NCI-H69 (cell line): ENCODE results near the gene PARP16.

Source experiments
- DNase-seq: peaks from one replicate; lab custom pipeline; 2025; lab: John Stamatoyannopoulos, UW

PARP16 gene

DNA sequence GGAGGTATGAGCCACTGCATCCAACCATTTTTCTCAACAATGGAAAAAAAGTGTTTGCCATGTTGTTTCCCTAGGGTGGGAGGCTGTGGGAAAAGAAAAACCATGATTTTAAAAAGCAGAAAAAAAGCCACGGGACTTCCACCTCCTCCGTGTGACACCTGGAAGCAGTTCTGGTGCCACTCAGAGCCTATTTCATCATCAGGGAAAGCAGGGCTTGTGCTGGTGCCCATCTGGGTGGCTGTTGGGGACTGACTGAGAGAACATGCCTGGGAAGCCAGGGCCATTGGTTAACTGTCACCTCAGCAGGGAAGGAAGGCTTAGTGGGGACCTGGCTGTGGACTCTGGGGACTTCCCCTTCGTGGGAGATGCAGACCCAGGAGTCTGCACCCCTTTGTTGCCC is 25.1 kb upstream of the PARP16 start:
- no peak for DNase-seq

DNA sequence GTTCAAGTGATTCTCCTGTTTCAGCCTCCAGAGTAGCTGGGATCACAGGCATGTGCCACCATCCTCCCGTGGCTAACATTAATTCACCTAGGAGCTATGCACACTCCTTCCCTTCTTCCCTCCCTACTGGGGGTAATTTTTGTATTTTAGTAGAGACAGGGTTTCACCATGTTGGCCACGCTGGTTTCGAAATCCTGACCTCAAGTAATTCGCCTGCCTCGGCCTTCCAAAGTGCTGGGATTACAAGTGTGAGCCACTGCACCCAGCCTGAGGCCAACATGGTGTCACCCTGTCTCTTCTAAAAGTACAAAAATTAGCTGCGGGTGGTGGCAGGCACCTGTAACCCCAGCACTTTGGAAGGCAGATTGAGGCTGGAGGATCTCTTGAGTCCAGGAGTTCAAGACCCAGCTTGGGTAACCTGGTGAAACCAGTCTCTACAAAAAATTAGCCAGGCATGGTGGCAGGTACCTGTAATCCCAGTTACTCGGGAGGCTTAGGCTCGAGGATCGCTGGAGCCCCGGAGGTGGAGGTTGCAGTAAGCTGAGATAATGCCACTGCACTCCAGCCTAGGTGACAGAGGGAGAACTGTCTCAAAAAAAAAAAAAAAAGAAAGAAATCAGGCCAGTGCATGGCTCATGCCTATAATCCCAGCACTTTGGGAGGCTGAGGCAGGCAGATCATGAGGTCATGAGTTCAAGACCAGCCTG is 23.9 kb upstream of the PARP16 start:
- DNase-seq: no peak

DNA sequence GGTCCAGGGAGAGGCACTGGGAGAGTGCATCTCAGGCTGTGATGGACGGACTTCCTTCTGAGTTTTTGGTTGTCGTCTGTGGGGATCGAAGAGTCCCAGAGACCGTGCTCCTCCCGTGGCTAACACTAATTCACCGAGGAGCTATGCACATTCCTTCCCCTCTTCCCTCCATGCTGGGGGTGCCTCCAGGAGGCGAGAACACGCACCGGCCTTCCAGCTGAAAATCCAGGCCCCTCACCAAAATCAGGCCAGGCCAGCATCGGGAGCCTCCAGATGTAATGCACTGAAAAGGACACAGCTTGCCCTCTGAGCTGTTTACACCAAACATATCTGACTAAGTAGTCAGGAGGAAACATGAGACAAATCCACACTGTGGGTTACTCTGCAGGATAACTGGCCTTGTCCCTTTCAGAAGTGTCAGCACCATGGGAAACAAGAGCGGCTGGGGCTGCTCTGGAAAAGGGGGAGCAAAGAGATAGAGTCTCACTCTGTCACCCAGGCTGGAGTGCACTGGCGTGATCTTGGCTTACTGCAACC is 23.3 kb upstream of the PARP16 start:
- DNase-seq: no peak

DNA sequence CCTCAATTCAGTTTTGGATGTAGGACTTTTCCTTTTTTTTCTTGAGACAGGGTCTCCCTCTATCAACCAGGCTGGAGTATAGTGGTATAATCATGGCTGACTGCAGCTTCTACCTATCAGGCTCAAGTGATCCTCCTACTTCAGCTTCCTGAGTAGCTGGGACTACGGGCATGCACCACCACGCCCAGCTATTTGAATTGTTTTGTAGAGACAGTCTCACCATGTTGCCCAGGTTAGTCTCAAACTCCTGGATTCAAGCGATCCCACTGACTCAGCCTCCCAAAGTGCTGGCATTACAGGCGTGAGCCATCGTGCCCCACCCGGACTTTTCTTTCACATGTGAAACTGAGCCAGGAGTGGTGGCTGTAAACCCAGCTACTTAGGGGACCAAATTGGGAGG is 21.3 kb upstream of the PARP16 start:
- DNase-seq: no peak

DNA sequence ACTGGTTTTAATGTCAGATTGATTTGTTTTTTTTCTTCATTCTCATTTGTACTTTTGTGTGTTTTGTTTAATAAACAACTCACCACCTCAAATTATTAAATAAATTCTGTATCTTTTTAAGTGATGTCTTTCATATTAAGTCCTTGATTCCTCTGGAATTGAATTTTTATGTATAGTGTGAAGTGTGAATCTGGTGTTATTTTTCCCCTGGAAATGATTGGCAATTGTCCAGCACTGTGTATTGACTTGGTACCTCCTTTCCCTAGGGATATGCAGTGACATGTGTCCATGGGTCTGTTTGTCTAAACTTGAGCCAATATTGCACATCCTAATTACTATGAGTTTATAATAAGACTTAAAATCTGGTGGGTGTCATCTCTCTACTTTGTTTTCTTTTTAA is 19.9 kb upstream of the PARP16 start:
- DNase-seq: peak; percentile 68

DNA sequence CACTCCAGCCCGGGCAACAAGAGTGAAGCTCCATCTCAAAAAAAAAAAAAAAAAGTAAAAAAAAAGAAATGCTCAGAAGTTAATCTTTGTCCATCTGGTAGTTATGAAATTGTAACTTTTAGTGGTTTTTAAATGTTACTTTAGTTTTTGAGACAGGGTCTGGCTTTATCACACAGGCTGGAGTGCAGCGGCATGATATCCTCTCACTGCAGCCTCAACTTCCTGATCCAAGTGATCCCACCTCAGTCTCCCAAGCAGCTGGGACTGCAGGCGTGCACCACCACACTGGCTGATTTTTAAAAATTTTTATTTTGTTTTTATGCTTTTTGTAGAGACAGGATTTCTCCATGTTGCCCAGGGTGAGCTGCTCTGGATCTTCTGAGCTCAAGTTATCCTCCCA is 19.1 kb upstream of the PARP16 start:
- DNase-seq: no peak

DNA sequence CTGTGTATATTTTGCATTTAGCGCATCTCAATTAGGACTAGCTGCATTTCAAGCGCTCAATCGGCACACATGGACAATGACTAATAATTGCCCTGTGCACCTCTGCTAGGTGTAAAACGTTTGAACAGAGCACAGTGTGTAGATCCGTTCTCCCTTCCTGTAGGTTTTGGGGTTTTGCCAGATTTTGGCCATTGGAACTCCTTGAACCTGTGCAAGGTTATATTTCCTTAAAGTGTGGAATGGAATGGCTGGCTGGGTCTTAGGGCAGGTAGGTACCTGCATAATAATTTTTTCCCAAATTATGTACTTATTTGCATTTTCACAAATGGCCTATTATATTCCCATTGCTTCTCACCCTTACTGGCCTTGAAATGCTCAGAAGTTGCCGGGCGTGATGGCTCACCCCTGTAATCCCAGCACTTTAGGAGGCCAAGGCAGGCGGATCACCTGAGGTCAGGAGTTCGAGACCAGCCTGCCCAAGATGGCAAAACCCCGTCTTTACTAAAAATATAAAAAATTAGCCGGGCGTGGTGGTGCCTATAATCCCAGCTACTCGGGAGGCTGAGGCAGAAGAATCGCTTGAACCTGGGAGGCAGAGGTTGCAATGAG is 18.6 kb upstream of the PARP16 start:
- peak; percentile 95 for DNase-seq

DNA sequence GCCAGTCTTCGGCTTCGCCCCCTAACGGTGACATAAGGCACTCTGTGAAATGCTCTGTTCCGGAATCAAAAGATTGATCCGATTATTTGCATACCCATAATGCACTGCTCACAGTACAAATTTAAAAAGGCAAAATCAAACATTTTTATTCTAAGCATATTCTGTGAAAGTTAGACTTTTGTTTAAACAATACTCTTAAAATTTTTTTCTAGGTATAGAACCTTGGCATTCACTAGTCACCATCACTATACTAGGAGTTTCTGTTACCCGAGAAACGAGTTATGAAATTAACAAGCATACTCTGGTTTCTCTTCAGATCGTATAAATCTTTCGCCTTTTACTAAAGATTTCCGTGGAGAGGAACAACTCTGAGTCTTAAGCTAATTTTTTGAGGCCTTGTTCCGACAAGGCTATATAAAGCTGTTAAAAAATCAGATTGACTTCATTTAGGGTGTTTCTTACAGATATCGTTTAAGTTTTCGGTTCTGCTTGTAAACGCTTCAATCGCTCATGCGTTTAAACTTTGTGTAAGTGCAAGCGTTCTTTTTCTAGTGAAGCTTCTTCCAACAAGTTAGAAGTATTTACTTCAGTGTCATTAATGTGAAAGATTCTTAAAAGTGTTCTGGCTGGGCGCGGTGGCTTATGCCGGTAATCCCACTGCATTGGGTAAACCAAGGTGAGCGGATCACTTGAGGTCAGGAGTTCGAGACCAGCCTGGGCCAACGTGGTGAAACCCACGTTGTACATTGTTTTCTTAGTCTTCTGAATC is 17.9 kb upstream of the PARP16 start, which contains the start of gene RNU5B-1:
Gene RNU5B-1 (plus strand): TSS at position 297 of the 769 bp plus-strand sequence.
- peak; percentile 95 for DNase-seq

DNA sequence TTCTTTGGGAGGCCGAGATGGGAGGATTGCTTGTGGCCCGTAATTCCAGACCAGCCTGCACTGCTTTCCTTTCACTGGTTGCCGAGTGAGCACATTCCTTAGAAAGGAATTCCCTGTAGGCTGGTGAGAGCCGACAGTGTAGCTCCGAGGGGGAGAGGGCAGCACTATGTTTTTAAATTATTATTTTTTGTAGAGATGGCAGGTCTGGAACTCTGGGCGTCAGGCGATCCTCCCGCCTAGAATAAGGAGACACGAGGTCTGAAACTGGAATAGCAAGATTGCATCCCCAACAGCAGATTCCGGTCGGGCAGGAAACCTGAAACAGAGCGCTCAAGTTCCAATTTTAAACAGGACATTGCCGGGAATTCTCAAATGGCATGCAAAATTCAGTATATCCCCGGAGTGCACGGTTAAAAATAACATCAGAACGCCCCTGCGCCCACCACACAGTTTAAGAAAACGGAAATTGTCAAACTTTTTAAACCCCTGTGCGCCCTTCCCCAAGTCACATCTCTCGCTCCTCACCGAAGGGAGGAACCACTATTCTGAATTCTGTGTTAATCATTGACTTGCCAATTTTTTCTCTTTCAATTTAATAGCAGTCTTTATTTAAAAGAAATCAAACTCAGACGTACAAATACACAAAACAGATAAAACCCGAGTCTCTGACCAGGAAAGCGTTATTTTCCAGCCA is 17.2 kb upstream of the PARP16 start:
- DNase-seq: peak; percentile 79

DNA sequence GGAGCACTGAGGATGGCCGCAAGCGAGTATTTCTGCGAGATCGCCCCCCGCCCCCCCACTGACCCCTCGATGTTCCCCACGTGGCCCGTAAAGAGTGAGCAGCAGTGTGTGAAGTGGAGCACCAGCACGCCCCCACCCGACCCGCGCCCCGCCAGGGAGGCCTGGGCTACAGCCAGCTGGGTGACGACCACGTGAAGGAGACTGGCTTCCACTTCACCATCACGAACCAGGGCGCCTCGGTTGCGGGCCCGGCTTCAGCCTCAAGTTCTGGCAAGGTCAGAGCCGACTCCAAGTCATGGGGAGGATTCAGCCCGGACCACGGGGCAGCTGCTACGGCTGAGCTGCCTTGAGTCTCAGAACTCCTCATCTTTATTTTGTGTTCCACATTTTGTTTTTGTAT is 15.4 kb upstream of the PARP16 start:
- DNase-seq: no peak

DNA sequence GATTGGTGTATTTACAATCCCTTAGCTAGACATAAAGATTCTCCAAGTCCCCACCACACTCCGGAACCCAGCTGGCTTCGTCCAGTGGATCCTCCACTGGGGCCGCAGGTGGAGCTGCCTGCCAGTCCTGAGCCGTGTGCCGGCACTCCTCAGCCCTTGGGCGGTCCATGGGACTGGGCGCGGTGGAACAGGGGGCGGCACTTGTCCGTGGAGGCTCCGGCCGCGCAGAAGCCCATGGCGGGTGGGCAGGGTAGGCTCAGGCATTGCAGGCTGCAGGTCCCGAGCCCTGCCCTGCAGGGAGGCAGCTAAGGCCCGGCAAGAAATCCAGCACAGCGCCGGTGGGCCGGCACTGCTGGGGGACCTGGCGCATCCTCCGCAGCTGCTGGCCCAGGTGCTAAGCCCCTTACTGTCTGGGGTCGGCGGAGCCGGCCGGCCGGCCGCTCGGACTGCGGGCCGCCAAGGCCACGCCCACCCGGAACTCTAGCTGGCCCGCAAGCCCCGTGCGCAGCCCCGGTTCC is 14.3 kb upstream of the PARP16 start:
- DNase-seq: no peak

DNA sequence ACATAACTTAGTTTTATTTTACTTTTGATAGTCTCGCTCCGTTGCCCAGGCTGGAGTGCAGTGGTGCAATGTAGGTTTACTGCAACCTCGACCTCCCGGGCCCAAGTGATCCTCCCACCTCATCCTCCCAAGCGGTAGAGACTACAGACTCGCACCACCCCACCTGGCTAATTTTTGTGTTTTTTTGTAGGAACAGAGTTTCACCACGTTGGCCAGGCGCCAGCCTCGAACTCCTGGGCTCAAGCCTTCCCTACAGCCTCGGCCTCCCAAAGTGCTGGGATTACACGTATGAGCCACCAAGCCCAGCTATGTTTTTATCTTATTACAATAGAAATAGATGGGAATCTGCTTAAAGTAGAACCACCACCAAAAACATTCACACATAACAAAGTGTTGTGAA is 12.0 kb upstream of the PARP16 start:
- no peak for DNase-seq

DNA sequence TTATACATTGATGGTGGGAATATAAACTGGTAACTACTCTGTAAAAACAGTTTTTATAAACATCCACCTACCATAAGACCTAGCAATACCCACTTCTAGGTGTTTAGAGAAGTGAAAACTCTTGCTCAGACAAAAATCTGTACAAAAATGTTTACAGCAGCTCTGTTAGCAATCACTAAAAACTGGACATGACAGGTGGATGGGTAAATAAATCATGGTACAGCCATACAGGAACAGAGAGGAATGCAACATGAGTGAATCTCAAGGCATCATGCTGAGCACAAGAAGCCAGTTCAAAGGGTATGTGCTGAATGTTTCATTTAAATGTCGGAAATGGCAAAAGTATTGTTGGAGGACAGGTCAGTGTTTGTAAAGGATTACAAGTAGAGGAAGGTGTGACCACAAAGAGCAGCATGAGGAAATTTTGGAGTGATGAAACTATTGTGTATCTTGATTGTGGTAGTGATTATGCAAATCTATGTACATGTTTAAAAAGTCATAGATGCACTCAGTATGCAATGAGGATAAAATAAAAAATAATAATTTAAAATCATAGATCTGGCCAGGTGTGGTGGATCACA is 6.3 kb upstream of the PARP16 start:
- no peak for DNase-seq

DNA sequence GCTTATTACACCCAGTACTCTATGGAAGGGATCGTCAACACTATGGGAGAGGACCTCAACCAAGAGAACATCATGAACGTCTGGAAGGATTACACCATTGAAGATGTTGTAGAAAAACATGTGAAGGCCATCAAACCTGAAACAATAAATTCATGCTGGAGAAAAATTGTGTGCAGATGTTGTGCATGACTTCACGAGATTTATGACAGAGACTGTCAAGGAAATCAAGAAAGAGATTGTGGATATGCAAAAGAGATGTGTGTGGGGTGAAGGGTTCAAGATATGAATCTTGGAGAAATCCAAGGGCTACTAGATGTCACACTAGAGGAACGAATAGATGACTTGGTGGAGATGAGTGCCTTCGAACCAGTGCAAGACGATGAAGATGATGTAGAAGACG is 3.5 kb upstream of the PARP16 start:
- no peak for DNase-seq

DNA sequence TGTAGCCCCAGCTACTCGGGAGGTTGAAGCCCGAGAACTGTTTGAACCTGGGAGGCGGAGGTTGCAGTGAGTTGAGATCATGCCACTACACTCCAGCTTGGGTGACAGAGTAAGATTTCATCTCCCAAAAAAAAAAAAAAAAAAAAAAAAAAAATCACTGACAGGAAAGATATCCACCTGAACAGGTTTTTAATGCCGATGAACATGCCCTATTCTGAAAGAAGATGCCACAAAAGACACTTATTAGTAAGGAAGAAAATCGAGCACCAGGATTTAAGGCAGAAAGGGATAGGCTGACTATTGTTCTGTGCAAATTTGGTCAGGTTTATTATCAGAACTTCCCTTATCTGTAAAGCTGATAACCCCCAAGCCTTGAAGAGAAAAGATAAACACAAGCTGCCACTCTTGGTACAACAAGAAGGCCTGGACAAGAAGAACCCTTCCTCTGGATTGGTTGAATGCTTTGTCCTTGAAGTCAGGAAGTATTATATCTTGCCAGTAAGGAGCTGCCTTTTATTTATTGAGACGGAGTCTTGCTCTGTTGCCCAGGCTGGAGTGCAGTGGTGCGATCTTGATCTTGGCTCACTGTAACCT is 2.7 kb upstream of the PARP16 start:
- DNase-seq: no peak

DNA sequence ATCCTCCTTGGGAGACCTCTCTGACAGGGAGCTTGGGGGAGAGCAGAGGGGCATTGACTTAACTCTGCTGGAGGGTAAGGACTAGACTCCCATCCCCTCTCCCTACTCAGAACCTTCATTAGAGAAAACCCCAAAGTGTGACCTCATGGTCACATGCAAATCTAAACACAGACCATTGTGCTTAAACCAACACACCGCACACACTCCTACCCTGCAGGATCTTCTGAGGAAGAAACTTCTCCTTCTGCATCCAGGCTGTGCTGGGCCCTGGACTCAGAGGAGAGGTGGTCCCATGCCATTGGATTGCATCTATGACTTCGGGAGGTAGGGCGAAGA is 805 bp upstream of the PARP16 start:
- DNase-seq: peak; percentile 45

DNA sequence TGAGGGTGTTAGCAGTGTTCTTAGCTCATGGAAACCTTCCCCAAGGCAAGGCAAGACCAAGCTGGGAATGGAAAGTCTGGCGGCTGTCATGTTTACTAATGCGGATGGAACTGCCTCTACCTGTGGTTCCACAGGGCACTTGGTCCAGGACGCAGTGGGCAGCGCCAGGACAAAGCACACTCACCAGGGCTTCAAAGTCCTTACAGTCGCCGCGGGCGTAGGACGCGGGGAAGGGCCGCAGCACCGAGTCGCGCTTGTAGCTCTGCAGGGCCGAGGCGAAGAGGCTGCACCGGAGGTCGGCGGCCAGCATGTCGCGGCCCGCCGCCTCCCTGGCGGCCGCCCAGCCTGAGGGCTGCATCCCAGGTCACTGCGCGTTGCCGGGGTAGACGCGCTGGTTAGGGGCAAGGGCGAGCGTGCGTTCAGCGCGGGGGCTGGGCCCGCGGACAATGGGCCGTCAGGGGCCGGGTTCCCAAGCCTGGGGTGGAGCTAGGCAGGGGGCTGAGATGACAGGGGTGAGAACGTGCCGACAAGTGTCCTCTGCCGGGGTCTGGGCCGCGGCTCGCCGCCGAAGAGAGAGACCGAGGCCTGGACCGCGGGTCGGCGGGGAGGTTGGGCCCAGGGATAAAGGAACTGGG is 497 bp downstream of the PARP16 start:
- peak; percentile 80 for DNase-seq

DNA sequence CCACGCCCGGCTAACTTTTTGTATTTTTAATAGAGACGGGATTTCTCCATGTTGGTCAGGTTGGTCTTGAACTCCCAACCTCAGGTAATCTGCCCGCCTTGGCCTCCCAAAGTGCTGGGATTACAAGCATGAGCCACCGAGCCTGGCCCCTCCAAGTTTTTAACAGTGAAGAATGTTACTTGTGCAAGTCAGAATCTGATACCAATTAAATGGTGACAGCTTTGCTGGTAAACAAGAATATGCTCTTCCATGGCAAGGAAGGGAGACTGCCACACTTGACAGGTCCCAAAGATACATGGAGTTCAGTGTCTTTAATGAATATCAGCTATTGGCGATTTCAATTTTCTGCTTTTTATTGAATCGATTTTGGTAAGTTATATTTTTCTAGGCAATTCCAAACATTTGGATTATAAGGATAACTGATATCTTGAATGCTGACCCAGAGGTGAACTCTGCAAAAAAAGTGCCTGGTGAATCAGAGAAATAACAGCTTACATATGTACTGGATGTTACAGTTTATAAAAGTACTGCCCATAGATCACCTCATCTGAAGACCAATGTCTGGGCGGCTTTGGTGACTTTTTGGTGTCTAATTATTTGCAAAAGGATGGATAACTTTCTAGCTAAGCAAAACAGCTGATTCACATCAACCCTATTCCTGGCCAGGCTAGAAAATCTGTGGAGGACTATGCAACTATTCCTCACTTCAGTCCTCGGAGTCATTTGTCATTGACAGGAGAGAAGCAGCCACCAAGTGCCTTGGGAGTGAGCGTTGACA is 1.2 kb downstream of the PARP16 start:
- DNase-seq: no peak

DNA sequence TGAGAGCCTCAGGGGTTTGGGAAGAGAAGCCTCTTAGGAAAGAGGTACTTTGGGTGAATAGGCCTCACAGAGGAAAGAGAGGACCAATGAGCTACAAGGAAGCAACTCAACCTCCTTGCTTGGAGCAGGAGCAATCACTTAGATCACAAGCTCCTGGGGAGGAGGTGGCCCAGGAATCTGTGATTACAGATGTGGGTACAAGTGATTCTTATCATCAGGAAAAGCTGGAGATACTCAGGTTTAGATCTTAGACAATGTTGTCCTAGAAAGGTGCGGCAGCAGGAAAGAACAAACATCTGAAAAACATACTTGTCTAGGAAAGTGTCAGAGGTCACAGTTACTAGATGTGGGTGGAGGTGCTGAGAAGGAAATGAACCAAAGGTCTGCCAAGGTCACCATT is 8.2 kb downstream of the PARP16 start:
- no peak for DNase-seq

DNA sequence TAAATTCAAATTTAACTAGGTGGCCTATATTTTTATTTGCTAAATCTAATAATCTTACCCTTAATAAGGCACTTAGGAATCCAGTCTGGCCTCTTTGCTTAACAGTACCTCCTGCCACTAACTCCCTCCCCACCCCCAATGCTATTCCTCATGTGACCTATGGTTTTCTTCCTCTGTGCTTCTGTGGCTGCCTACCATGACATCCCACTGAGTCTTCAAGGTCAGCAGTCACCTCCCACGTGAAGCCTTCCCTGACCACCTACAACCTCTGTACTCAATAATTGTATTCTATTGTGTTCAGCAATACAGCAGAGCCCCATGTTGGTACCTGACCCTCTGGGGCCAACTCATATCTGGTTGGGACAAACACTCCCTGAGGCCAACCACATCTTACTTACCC is 9.7 kb downstream of the PARP16 start:
- DNase-seq: no peak
